Kidney (tissue), 14 donors: ENCODE data around the gene DDX4. TPM values are rescaled to one million over a fixed set of nuclear protein-coding genes. Genes with fewer than 3 reads are reported as not detected.

Experiments
- DNase-seq, 5 donors: peaks; one replicate each; pipeline ENCODE4 v3.0.0-alpha.2; 2013 to 2020
- FAIRE-seq: peaks from 2 replicates; lab custom pipeline; 2012; peaks lifted over from hg19 to GRCh38; lab: Jason Lieb, UNC
- H3K27ac ChIP-seq, 2 donors: one replicate each; pipeline ENCODE4 v1.7.0; 2013; ENCODE audit warnings: low read depth in 2 of 2, low read length in 2 of 2, inconsistent platforms in 1 of 2
- H3K27me3 ChIP-seq: one replicate; pipeline ENCODE4 v1.7.1; 2013; ENCODE audit warnings: low read length, inconsistent platforms; ENCODE audit not compliant: control insufficient read depth, insufficient read depth
- H3K36me3 ChIP-seq, 3 donors: one replicate each; pipeline versions ENCODE4 v1.7.0 to v1.7.1; 2013; ENCODE audit warnings: low read length in 3 of 3, control low read depth in 1 of 3, inconsistent platforms in 1 of 3; ENCODE audit not compliant: insufficient read depth in 3 of 3, control insufficient read depth in 2 of 3
- H3K4me1 ChIP-seq, 3 donors: one replicate each; pipeline versions ENCODE4 v1.7.0 to v1.7.1; 2013; ENCODE audit warnings: low read length in 3 of 3, inconsistent platforms in 1 of 3, low read depth in 1 of 3; ENCODE audit not compliant: control insufficient read depth in 2 of 3, insufficient read depth in 2 of 3
- H3K4me3 ChIP-seq, 3 donors: one replicate each; pipeline versions ENCODE4 v1.7.0 to v1.8.1; 2013; ENCODE audit warnings: low read length in 3 of 3, control low read depth in 1 of 3, inconsistent platforms in 1 of 3
- H3K9ac ChIP-seq, 3 donors: one replicate each; pipeline versions ENCODE4 v1.7.0 to v1.7.1; 2013; ENCODE audit warnings: low read length in 3 of 3, control low read depth in 1 of 3, inconsistent platforms in 1 of 3
- H3K9me3 ChIP-seq, 3 donors: one replicate each; pipeline versions ENCODE4 v1.7.0 to v1.7.1; 2013; ENCODE audit warnings: low read length in 3 of 3, control low read depth in 1 of 3, inconsistent platforms in 1 of 3; ENCODE audit not compliant: control insufficient read depth in 2 of 3, insufficient read depth in 1 of 3
- CTCF ChIP-seq: IDR thresholded peaks from 3 replicates; pipeline ENCODE4 v1.5.1; 2012; ENCODE audit warnings: mild to moderate bottlenecking, moderate library complexity, borderline replicate concordance; ENCODE audit not compliant: insufficient read depth; ENCODE audit errors: extremely low read depth
- intact Hi-C: fragments of 100-400 bp; cut with DNase I; formaldehyde crosslinking; loops from one replicate; pipeline ENCODE4 v1.11.1; 2022
- polyA plus RNA-seq: library from polyadenylated mRNA; stranded (reverse); fragments of 350-450 nt; fragmentation: Illumina TruSeq; extraction: RNeasy Lipid Tissue Mini Kit (QIAGEN cat#74804); gene quantifications from one replicate; pipeline ENCODE4 v1.2.3, GENCODE V29; 2014; ENCODE audit warnings: low read depth, low replicate concordance; ENCODE audit not compliant: insufficient read depth
- total RNA-seq: library from RNA; stranded (reverse); fragmentation: NEBNext Ultra II Directional; extraction: Animal tissue kit (Norgen Biotek cat#: 25700); gene quantifications from one replicate; pipeline ENCODE4 v1.2.1, GENCODE V29; 2021
- donor health status: control.
- donor health status: control.
- donor health status: control.
- donor health status: control.
- donor health status: control.
- donor health status: DM: yes; HTN: yes; CAD: no.
- donor health status: Normal renal cell carcinoma (clear cell type).

DDX4 gene
- total and polyA plus RNA-seq, 2 donors from 2014 or later: not detected

DNA sequence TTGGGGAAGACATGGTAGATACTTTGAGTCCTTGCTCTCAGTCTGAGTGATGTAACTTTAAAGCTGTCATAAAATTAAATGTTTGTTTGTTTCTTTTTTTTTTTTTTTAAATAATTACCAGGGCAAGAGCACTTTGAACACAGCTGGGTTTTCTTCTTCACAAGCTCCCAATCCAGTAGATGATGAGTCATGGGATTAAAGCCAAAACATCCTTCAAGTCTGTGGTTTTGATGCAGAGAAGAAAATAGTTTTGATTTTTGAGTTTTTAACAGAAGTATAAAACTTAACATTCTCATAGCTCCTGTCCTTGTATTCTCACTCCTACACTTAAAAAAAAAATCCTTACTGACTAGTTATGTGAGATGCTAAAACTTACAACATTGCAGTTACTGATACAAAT is 78.5 kb downstream of the DDX4 start:
- H3K9me3 ChIP-seq: no peaks in the 10 kb centered on the region
- no peaks in the 10 kb centered on the region for H3K4me1 ChIP-seq
- no peak for TF ChIP-seq CTCF
- DNase-seq (no peak), FAIRE-seq (no peak)
- H3K36me3 ChIP-seq: no peaks in the 10 kb centered on the region
- intact Hi-C loops: no loop called here
- H3K9ac ChIP-seq: no peak overlapping the region
- no peak overlapping the region for H3K4me3 ChIP-seq
- no peaks in the 10 kb centered on the region for H3K27me3 ChIP-seq
- H3K27ac ChIP-seq: no peak overlapping the region

GRCh38 chr5:55817030-55817429 is 79.2 kb downstream of the DDX4 start:
- Histone ChIP-seq H3K9ac (no peak overlapping the region), H3K9me3 (no peaks in the 10 kb centered on the region), H3K4me1 (peaks cover 0 to 2% (median 0%) of the 10 kb centered on the region in 3 donors), H3K27me3 (no peaks in the 10 kb centered on the region), H3K27ac (no peak overlapping the region), H3K36me3 (no peaks in the 10 kb centered on the region), H3K4me3 (no peak overlapping the region)
- no peak for TF ChIP-seq CTCF
- DNase-seq (no peak), FAIRE-seq (no peak)
- intact Hi-C loops: no loop called here

DNA sequence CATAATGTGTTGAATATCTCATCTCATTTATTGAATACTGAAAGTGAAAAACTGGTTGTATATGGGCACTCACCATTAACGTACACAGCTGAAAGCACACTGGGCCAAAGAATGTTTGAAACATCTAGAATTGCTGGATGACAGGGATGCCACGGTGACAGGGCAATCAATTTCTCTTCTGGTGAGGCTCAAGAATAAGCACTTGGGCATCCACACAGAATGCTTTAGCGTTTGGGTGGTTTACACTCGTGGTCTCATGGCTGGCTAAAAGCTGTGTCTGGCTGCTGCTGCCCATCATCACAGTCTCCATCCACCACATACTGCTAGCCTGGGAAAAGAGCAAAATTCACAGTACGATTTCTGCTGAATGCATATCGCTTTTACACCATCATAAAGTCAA is 82.6 kb downstream of the DDX4 start:
- H3K36me3 ChIP-seq: no peaks in the 10 kb centered on the region
- no peak overlapping the region for H3K9ac ChIP-seq
- FAIRE-seq (no peak), DNase-seq (no peak)
- H3K27me3 ChIP-seq: no peaks in the 10 kb centered on the region
- H3K9me3 ChIP-seq: no peaks in the 10 kb centered on the region
- H3K4me1 ChIP-seq: peaks cover 0 to 2% (median 0%) of the 10 kb centered on the region in 3 donors
- TF ChIP-seq CTCF: no peak
- intact Hi-C loops: no loop called here
- H3K4me3 ChIP-seq: no peak overlapping the region
- H3K27ac ChIP-seq: no peak overlapping the region
